ENCODE data around the gene ARHGAP8. TPM values are rescaled to one million over a fixed set of nuclear protein-coding genes. Genes with fewer than 3 reads are reported as not detected.

The ARHGAP8 gene
- total RNA-seq, 1 donor from 2014 or later, result 0.49 TPM

GRCh38 chr22:44865193-44866057, 113.0 kb downstream of the ARHGAP8 start:
- Mint-ChIP-seq H3K9me3 (no peaks in the 10 kb centered on the region), H3K4me1 (no peaks in the 10 kb centered on the region), H3K36me3 (ENCODE audit: low read depth) (no peaks in the 10 kb centered on the region), H3K27me3 (peaks cover 6% of the 10 kb centered on the region), H3K27ac (no peak overlapping the region), H3K4me3 (no peak overlapping the region)
- DNase-seq, result no peak
- CTCF ChIA-PET, result no interaction called here
- no peak for ATAC-seq (ENCODE audit: low read depth)
- TF ChIP-seq CTCF (IDR thresholded peaks at IDR 0.05), result no peak
- intact Hi-C loops (cut with micrococcal nuclease), result no loop called here
- POLR2A ChIA-PET, result no interaction called here

GRCh38 chr22:44869196-44869595, 116.8 kb downstream of the ARHGAP8 start:
- H3K27me3 Mint-ChIP-seq, result peaks cover 5% of the 10 kb centered on the region
- no peak for TF ChIP-seq CTCF (IDR thresholded peaks at IDR 0.05)

GRCh38 chr22:44870021-44870420, 117.6 kb downstream of the ARHGAP8 start:
- Mint-ChIP-seq H3K27ac (no peak overlapping the region), H3K9me3 (peaks cover 8% of the 10 kb centered on the region), H3K4me3 (no peak overlapping the region), H3K36me3 (ENCODE audit: low read depth) (no peaks in the 10 kb centered on the region), H3K27me3 (peaks cover 2% of the 10 kb centered on the region), H3K4me1 (no peaks in the 10 kb centered on the region)
- DNase-seq (no peak), ATAC-seq (ENCODE audit: low read depth) (no peak)
- CTCF ChIA-PET, result no interaction called here
- intact Hi-C loops (cut with micrococcal nuclease), result no loop called here
- TF ChIP-seq CTCF (IDR thresholded peaks at IDR 0.05), result no peak
- POLR2A ChIA-PET, result no interaction called here

More at GRCh38 chr22:44869196-44869595, 116.8 kb downstream of the ARHGAP8 start:
- no peak overlapping the region for H3K4me3 Mint-ChIP-seq
- no peaks in the 10 kb centered on the region for H3K36me3 Mint-ChIP-seq (ENCODE audit: low read depth)
- DNase-seq, result no peak
- ATAC-seq (ENCODE audit: low read depth), result no peak
- H3K4me1 Mint-ChIP-seq, result no peaks in the 10 kb centered on the region
- H3K9me3 Mint-ChIP-seq, result peaks cover 8% of the 10 kb centered on the region
- intact Hi-C loops (cut with micrococcal nuclease), result no loop called here
- ChIA-PET POLR2A (no interaction called here), CTCF (no interaction called here)
- no peak overlapping the region for H3K27ac Mint-ChIP-seq

GRCh38 chr22:44871782-44872181, 119.4 kb downstream of the ARHGAP8 start:
- peaks cover 11% of the 10 kb centered on the region for H3K9me3 Mint-ChIP-seq
- intact Hi-C loops (cut with micrococcal nuclease), result no loop called here
- no peak overlapping the region for H3K27ac Mint-ChIP-seq
- H3K4me1 Mint-ChIP-seq, result no peaks in the 10 kb centered on the region
- POLR2A ChIA-PET, result no interaction called here
- no peak for TF ChIP-seq CTCF (IDR thresholded peaks at IDR 0.05)
- no peaks in the 10 kb centered on the region for H3K36me3 Mint-ChIP-seq (ENCODE audit: low read depth)
- no peak for ATAC-seq (ENCODE audit: low read depth)
- no peak for DNase-seq
- H3K4me3 Mint-ChIP-seq, result no peak overlapping the region
- H3K27me3 Mint-ChIP-seq, result peaks cover 2% of the 10 kb centered on the region
- CTCF ChIA-PET, result no interaction called here

GRCh38 chr22:44876921-44877320, 124.5 kb downstream of the ARHGAP8 start:
- ChIA-PET CTCF (no interaction called here), POLR2A (no interaction called here)
- intact Hi-C loops (cut with micrococcal nuclease), result no loop called here
- Mint-ChIP-seq H3K36me3 (ENCODE audit: low read depth) (no peaks in the 10 kb centered on the region), H3K27me3 (no peaks in the 10 kb centered on the region), H3K4me1 (no peaks in the 10 kb centered on the region), H3K9me3 (peaks cover 8% of the 10 kb centered on the region), H3K4me3 (no peak overlapping the region), H3K27ac (no peak overlapping the region)
- ATAC-seq (ENCODE audit: low read depth) (no peak), DNase-seq (no peak)
- TF ChIP-seq CTCF (IDR thresholded peaks at IDR 0.05), result no peak
